MM.1S (cell line): Measurements from ENCODE around the gene CEP104.

Experiments used
- CTCF ChIP-seq: fragments of 300-600 bp; sonication (generic); IDR thresholded peaks from 2 replicates; pipeline ENCODE4 v1.5.1; 2016; ENCODE audit warnings: antibody characterized with exemption, low read length, mixed read lengths
- EZH2 ChIP-seq: fragments of 300-600 bp; sonication (generic); optimal IDR thresholded peaks from 2 replicates; pipeline ENCODE3; 2017; ENCODE audit warnings: low read depth, mild to moderate bottlenecking, antibody characterized with exemption, low read length, mixed read lengths
- EZH2phosphoT487 ChIP-seq: fragments of 300-600 bp; sonication (generic); IDR thresholded peaks from 2 replicates; pipeline ENCODE4 v1.6.1; 2018; ENCODE audit warnings: antibody characterized with exemption, low read length

- no peak for TF ChIP-seq CTCF
- TF ChIP-seq EZH2: no peak
- TF ChIP-seq EZH2phosphoT487: no peak
Measured at GRCh38 chr1:3825356-3825755, 31.7 kb downstream of the CEP104 start.
